Hepatocyte (in vitro differentiated cells): Measurements from ENCODE around the gene MATK. TPM values are rescaled to one million over a fixed set of nuclear protein-coding genes. Genes with fewer than 3 reads are reported as not detected.

Source experiments
- DNase-seq: peaks from one replicate; pipeline ENCODE4 v3.0.0-alpha.2; 2016; ENCODE audit warnings: low spot score
- H2AFZ ChIP-seq: fragments of 200-600 bp; sonication (generic); 2 replicates; pipeline ENCODE4 v1.6.0; 2016; ENCODE audit warnings: antibody characterized with exemption, mild to moderate bottlenecking
- H3K27ac ChIP-seq: fragments of 200-600 bp; sonication (generic); 2 replicates; pipeline ENCODE4 v1.5.1; 2016; ENCODE audit warnings: mild to moderate bottlenecking
- H3K27me3 ChIP-seq: fragments of 200-600 bp; sonication (generic); 2 replicates; pipeline ENCODE4 v1.6.1; 2016
- H3K36me3 ChIP-seq: fragments of 200-600 bp; sonication (generic); replicated peaks from 2 replicates; pipeline ENCODE4 v1.5.1; 2016; ENCODE audit warnings: low read depth; ENCODE audit not compliant: insufficient read depth
- H3K4me1 ChIP-seq: fragments of 200-600 bp; sonication (generic); 2 replicates; pipeline ENCODE4 v1.5.1; 2016; ENCODE audit warnings: mild to moderate bottlenecking, moderate library complexity; ENCODE audit not compliant: insufficient read depth
- H3K4me2 ChIP-seq: fragments of 200-600 bp; sonication (generic); 2 replicates; pipeline ENCODE4 v1.6.0; 2016
- H3K4me3 ChIP-seq: fragments of 200-600 bp; sonication (generic); 2 replicates; pipeline ENCODE4 v1.5.1; 2016; ENCODE audit warnings: mild to moderate bottlenecking
- H3K79me2 ChIP-seq: fragments of 200-600 bp; sonication (generic); 2 replicates; pipeline ENCODE4 v1.6.0; 2017; ENCODE audit warnings: mild to moderate bottlenecking
- H3K9me2 ChIP-seq: fragments of 200-600 bp; sonication (generic); replicated peaks from 2 replicates; pipeline ENCODE4 v1.6.0; 2017; ENCODE audit warnings: mild to moderate bottlenecking; ENCODE audit not compliant: insufficient read depth
- H3K9me3 ChIP-seq: fragments of 200-600 bp; sonication (generic); 2 replicates; pipeline ENCODE4 v1.5.1; 2016; ENCODE audit warnings: low read depth, mild to moderate bottlenecking
- H4K20me1 ChIP-seq: fragments of 200-600 bp; sonication (generic); 2 replicates; pipeline ENCODE4 v1.6.0; 2016; ENCODE audit warnings: mild to moderate bottlenecking; ENCODE audit not compliant: insufficient read depth, poor library complexity, severe bottlenecking
- EZH2 ChIP-seq: fragments of 200-600 bp; sonication (generic); IDR thresholded peaks from 2 replicates; pipeline ENCODE4 v1.6.1; 2016; ENCODE audit warnings: antibody characterized with exemption, mild to moderate bottlenecking, borderline replicate concordance
- EZH2phosphoT487 ChIP-seq: fragments of 200-600 bp; sonication (generic); IDR thresholded peaks from one replicate; pipeline ENCODE4 v1.6.1; 2018; ENCODE audit warnings: antibody characterized with exemption, mild to moderate bottlenecking, low read depth, moderate library complexity; ENCODE audit not compliant: unreplicated experiment, severe bottlenecking
- WGBS: methylation state at CpG from one replicate; pipeline ENCODE4 v1.1.6; 2016; ENCODE audit warnings: low lambda C conversion rate; ENCODE audit errors: missing lambda C conversion rate; 5-methylcytosine and 5-hydroxymethylcytosine counted together
- polyA plus RNA-seq: library from polyadenylated mRNA; unstranded; fragments of >200 nt; fragmentation: Nextera tagmentation; extraction: Ambion mirVana; gene quantifications from 2 replicates; pipeline ENCODE4 v1.2.1, GENCODE V29; 2016
- total RNA-seq: library from RNA; depleted of rRNA; stranded (reverse); fragments of >200 nt; gene quantifications from 2 replicates; pipeline ENCODE4 v1.2.3, GENCODE V29; 2014
- TF ChIP-seq, protein P1 (sequence below): fragments of 200-600 bp; sonication (generic); IDR thresholded peaks from 2 replicates; pipeline ENCODE4 v1.5.1; 2016; ENCODE audit warnings: antibody characterized with exemption, mild to moderate bottlenecking; ENCODE audit not compliant: poor library complexity

Gene MATK
- total and polyA plus RNA-seq, 2 experiments from 2014 or later: 0.50 TPM; not detected in 1

DNA sequence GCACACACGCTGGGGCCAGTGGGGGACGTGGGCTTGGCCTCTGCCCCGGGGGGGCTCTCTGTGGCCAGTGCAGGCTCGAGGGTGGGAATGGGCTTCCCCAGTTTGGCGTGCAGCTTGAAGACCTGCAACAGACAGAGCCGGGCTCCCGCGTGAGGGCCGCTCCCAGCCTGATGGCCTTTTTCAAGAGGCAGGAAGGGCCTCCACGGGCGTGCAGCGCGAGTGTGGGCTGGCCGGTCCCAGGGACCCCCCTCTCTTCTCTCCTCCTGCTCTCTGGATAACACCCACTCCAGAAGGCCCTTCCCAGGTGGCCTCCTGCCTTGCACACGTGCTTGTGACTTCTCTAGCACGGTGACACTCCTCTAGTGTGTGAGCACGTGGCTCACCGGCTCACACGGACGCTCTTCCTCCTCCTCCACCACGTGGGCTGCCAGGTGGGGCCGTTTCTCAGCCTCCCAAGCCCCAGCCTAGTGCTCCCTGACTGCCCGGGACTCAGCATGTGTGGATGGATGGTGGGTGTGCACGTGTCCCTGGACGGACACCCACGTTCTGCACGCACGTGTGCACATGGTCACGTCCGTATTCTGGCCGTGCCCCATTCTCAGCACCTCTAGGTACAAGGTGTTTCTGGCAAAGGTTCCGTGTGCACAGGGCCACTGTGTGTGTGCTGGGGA is 39.2 kb upstream of the MATK start:
- Histone ChIP-seq H3K27ac (no peak overlapping the region), H3K9me3 (no peaks in the 10 kb centered on the region), H3K4me3 (no peak overlapping the region)

DNA sequence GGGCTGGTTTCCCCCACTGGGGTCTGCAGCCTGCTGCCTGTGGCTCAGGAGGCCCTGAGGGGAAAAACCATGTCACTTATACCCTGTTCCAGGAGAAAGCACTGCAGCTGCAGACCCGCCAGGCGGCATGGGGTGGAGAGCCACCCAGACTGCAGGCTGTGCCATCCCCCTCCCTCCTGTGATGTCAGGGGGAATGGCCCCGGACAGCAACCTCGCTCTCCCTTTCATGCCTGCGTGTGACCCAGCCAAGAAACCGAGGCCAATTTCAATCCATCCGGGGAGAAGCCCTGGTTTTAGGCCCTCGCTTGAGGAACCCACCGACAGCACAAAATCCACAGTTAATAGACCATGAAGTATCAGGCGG is 37.2 kb upstream of the MATK start:
- WGBS: 89% methylated on average over 8 of the region's 10 CpGs
- Histone ChIP-seq H3K4me3 (no peak overlapping the region), H3K9me2 (no peaks in the 10 kb centered on the region), H3K9me3 (no peaks in the 10 kb centered on the region), H3K4me2 (no peak overlapping the region), H4K20me1 (no peaks in the 10 kb centered on the region), H2AFZ (no peak overlapping the region), H3K36me3 (no peaks in the 10 kb centered on the region), H3K27ac (no peak overlapping the region), H3K79me2 (no peaks in the 10 kb centered on the region), H3K27me3 (no peaks in the 10 kb centered on the region), H3K4me1 (no peaks in the 10 kb centered on the region)
- DNase-seq: no peak
- TF ChIP-seq, protein P1, sequence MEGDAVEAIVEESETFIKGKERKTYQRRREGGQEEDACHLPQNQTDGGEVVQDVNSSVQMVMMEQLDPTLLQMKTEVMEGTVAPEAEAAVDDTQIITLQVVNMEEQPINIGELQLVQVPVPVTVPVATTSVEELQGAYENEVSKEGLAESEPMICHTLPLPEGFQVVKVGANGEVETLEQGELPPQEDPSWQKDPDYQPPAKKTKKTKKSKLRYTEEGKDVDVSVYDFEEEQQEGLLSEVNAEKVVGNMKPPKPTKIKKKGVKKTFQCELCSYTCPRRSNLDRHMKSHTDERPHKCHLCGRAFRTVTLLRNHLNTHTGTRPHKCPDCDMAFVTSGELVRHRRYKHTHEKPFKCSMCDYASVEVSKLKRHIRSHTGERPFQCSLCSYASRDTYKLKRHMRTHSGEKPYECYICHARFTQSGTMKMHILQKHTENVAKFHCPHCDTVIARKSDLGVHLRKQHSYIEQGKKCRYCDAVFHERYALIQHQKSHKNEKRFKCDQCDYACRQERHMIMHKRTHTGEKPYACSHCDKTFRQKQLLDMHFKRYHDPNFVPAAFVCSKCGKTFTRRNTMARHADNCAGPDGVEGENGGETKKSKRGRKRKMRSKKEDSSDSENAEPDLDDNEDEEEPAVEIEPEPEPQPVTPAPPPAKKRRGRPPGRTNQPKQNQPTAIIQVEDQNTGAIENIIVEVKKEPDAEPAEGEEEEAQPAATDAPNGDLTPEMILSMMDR: no peak
- TF ChIP-seq EZH2 (no peak), EZH2phosphoT487 (no peak)

More for the DNA sequence above, 39.2 kb upstream of the MATK start:
- Histone ChIP-seq H3K27me3 (no peaks in the 10 kb centered on the region), H3K36me3 (no peaks in the 10 kb centered on the region), H3K4me1 (no peaks in the 10 kb centered on the region), H3K9me2 (no peaks in the 10 kb centered on the region), H3K79me2 (no peaks in the 10 kb centered on the region), H2AFZ (no peak overlapping the region), H3K4me2 (no peak overlapping the region), H4K20me1 (no peaks in the 10 kb centered on the region)
- no peak for TF ChIP-seq EZH2
- TF ChIP-seq, protein P1: no peak
- TF ChIP-seq EZH2phosphoT487: no peak
- DNase-seq: no peak
- 85% methylated on average over 29 of the region's 32 CpGs for WGBS

DNA sequence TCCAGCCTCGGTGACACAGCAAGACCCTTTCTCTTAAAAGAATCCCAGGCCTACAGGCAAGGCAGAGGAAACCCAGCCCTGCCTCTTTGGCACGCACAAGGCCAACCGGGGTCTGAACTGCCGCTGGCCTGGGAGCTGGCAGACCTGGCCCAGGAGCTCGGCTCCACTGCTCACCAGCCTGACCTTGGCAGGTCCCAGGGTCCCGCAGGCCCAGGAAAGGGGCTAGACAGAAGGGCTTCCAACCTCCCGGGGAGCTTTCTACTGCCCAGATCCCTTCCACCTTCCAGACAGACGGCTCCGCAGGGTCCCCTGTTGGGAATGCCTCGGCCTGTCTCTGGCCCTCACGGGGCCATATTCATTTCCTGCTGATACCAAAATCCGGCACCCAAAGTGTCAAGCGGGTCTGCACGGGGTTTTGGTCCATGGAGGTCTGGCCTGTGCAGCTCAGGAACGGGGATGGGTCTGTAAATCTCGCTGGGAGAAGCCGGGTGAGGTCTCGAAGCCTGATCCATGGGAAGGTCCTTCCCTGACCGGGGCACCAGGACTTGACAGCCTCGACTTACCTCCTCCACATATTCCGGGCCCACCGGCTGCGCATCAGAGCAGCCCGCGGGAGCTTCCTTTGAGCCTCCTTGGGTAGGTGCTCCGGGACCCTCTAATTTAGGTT is 36.6 kb upstream of the MATK start:
- TF ChIP-seq EZH2: no peak
- TF ChIP-seq EZH2phosphoT487: no peak
- TF ChIP-seq, protein P1: no peak
- 88% methylated on average over 26 of the region's 26 CpGs for WGBS

More for the DNA sequence above, 36.6 kb upstream of the MATK start:
- H3K4me1 ChIP-seq: no peaks in the 10 kb centered on the region
- H3K4me2 ChIP-seq: no peak overlapping the region
- H3K27me3 ChIP-seq: no peaks in the 10 kb centered on the region
- no peaks in the 10 kb centered on the region for H3K9me3 ChIP-seq
- no peaks in the 10 kb centered on the region for H3K9me2 ChIP-seq
- no peak for DNase-seq
- H3K79me2 ChIP-seq: no peaks in the 10 kb centered on the region
- no peaks in the 10 kb centered on the region for H4K20me1 ChIP-seq
- no peak overlapping the region for H3K27ac ChIP-seq
- no peaks in the 10 kb centered on the region for H3K36me3 ChIP-seq
- no peak overlapping the region for H2AFZ ChIP-seq
- H3K4me3 ChIP-seq: no peak overlapping the region
